Prostate gland (tissue), 2 donors: ENCODE results near the gene CCDC201.
"Not testable (repeated sequence)": the region's sequence is repeated elsewhere in the genome, so short reads cannot be mapped to it uniquely, and the experiment has no call there.

Experiments used
- CTCF ChIP-seq, 4 experiments: fragments of 200-600 bp in 2 of 4; fragments of 450-650 bp in 2 of 4; sonication (generic) in 2 of 4; IDR thresholded peaks; 1 replicate in 3 of 4; 2 replicates in 1 of 4; pipeline ENCODE4 v1.5.1; 2016 to 2019; ENCODE audit warnings: antibody characterized with exemption in 4 of 4, mild to moderate bottlenecking in 2 of 4, moderate library complexity in 2 of 4
- POLR2AphosphoS5 ChIP-seq: sonication (generic); formaldehyde crosslinking; IDR thresholded peaks from one replicate; pipeline ENCODE4 v1.6.1; 2017; ENCODE audit warnings: antibody characterized with exemption

- not testable (repeated sequence) for TF ChIP-seq CTCF (IDR thresholded peaks at IDR 0.05); POLR2AphosphoS5
Measured at GRCh38 chr7:45838852-45839251, 34.0 kb downstream of the CCDC201 start.
